ENCODE measurements around the gene CENPL.
"Not testable (repeated sequence)": the region's sequence is repeated elsewhere in the genome, so short reads cannot be mapped to it uniquely, and the experiment has no call there.

CENPL gene

DNA sequence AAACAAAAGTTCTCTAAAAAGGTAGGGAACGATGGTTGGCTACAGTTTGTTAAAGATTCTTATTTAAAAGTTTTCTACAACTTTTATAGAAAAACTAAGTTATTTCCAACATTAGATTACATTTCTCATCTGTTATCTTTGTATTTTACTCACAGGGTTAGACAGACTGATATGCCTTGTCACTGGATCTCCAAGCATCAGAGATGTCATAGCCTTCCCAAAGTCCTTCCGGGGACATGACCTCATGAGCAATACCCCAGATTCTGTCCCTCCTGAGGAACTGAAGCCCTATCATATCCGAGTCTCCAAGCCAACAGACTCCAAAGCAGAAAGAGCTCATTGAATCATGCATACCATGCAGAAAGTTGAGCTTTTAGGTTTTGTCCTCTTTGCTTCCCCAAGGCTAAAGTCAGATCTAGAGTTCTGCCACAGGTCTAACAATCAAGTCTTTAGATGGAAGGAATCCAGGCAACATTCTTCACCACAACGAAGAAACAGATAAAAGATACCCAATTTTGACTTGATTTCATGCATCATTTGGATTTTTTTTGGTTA lies 32.8 kb upstream of the CENPL start:
- DNase-seq (ENCODE audit: low spot score) = peak; percentile 25

DNA sequence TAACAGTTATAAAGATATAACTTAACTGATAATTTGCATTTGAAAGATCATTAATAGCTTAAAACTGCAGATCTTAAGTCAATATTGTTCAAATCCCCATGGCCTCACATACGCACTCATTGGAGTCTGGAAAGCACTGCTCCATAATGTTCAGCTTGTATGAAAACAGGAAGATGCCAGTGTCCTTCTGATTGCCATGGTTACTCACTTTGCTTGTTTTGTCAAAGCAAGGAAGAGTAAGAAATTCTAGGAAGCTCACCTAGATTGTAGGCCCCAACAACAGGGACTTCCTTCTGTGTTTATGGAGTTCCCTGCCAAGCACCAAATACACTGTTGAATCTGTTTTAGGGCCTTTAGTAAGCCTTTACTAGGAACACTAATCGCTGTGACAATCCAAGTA lies 32.2 kb upstream of the CENPL start:
- no peak for DNase-seq (ENCODE audit: low spot score)

DNA sequence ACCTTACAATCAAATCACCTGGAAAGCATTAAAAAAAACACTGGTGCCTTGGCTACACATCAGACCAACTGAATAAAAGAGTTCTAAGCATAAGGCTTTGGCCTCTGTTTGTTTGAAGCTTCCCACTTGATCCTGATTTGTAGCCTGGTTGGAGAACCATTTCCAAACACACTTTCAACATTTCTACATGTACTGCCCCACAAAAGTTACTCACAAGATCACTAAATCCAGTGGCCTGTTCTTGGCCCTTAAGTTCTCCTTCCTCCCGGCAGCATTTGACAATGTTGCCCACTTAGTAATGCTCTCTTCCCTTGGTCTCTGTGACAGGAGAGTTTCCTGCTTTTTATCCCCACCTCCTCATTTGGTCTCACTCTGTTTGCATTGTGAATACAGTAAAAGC lies 31.3 kb upstream of the CENPL start:
- no peak for DNase-seq (ENCODE audit: low spot score)

DNA sequence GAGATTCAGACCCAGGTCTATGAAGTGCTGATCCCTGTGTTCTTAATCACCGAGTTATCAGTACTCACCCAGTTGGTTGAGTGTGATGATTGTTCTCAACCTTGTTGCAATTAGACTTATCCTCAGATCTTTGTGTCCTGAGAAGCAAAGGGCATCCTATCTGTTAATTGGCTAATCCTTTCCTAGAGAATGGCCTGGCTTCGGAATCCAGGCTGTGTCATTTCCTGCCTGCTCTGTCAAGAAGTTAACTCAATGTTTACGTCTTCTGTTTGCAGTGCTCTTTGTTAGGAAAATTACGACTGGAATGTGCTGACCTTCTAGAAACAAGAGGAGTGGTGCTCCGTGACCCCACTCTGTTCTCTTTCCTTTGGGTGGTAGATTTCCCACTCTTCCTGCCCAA lies 28.4 kb upstream of the CENPL start:
- DNase-seq (ENCODE audit: low spot score) = no peak

DNA sequence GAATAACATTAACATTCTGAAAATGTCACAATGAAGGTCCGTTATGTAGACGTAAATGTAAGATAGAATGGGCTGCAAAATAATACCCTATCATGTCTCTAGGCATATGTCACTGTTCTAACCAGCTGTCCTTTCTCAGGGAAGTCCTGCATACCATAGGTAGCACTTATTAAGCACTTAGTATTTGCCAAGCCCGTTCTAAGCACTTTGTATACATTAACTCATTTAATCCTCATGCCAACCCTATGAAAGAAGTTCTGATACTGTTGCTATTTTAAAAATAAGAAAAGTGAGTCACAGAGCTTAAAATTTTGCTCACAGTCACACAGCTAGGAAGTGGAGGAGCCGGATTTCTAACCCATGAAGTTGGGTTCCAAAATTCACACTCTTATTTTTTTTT lies 27.4 kb upstream of the CENPL start:
- no peak for DNase-seq (ENCODE audit: low spot score)

DNA sequence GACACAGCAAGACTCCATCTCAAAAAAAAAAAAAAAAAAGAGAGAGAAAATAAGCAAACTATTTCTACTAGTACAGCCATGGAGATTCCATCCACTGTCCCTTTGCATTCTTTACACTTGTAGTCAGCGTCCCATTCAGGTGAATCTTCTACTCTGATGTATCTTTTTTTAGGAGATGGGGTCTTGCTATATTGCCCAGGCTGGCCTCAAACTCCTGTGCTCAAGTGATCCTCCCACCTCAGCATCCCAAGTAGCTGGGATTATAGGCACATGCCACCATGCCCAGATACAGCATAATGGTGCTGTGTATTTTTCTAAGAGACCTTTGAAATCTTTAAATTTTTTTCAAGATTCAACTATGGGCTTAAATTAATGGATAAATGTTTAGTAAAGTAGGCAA lies 8.1 kb upstream of the CENPL start:
- no peak for DNase-seq (ENCODE audit: low spot score)

DNA sequence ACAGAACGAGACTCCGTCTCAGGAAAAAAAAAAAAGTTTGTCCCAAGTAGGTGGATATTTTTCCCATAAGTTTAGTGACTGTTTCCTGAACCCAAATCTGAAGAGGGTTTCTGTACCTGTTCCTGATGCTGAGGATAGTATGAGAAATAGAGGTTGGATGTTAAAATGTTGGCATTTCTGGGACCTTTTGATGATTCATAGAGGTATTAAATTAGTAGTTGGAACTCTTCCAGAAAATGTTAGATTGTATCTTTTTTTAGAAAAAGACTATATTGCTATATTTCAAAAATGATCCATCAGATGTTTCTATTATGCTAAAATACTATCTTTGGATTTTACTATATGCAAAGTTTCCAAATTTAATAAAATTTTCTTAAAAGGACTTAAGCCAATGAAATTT lies 2.9 kb upstream of the CENPL start:
- DNase-seq (ENCODE audit: low spot score) = no peak

DNA sequence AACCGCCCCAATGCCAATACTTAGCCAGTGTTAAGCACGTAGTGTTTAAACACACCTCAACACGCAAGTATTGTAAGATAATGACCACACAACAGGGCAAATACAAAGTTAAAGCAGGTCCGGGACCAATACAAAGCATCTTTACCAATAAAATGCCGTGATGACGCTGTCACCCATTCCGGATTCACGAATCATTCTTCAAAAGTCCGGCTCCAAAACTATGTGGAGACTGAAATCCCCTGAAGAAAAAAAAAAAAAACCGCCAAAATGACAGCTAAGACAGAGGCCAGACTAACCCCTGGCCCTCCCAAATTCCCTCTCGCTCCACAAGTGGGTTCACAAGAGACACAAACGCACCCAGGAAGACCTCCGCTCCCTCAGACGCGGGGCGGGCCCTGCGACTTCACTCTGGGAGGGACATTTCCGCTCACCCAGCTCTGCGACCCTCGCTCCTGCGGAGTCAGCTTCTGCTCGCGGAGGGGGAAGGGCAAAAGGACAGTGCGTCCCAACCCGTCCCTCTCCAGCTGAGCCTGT lies 835 bp downstream of the CENPL start:
- DNase-seq (ENCODE audit: low spot score) = no peak

DNA sequence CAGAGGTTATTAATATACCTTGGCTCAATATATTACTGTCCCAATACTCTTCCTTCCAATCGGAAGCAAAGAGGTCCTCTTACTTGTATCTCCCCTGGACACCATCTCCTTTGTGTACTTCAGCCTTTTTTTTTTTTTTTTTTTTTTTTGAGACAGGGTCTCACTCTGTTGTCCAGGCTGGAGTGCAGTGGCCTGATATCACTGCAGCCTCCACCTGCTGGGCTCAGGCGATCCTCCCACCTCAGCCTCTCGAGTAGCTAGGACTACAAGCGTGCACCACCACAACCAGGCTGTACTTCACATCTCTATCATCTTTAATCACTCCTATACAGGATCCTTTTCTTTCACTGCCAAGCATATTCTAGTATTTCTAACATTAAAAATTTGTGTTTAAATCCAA lies 3.0 kb downstream of the CENPL start:
- no peak for DNase-seq (ENCODE audit: low spot score)

DNA sequence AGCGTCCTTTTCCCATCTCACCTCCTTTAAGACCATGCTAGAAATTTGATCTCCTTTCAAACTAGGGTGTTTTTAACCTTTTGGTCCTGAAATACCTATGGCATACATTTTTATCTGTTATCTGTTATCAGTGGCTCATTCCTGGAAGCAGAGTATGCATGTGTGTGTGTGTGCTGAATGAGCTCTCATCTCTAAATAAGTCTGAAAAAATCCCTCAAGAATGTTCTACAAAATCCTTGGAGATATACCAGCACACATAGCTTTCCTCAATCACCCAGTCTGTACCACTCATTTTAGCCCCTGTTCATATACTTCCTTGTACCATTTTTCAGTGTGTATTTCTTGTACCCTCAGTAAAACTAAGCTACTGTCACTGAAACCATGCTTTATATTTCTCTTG lies 6.2 kb downstream of the CENPL start:
- no peak for DNase-seq (ENCODE audit: low spot score)

DNA sequence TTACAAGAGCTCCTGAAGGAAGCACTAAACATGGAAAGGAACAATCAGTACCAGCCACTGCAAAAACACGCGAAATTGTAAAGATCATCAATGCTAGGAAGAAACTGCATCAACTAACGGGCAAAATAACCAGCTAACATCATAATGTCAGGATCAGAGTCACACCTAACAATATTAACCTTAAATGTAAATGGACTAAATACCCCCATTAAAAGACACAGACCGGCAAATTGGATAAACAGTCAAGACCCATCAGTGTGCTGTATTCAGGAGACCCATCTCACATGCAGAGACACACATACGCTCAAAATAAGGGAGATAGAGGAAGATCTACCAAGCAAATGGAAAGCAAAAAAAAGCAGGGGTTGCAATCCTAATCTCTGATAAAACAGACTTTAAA lies 11.0 kb downstream of the CENPL start:
- not testable (repeated sequence) for DNase-seq (ENCODE audit: low spot score)

DNA sequence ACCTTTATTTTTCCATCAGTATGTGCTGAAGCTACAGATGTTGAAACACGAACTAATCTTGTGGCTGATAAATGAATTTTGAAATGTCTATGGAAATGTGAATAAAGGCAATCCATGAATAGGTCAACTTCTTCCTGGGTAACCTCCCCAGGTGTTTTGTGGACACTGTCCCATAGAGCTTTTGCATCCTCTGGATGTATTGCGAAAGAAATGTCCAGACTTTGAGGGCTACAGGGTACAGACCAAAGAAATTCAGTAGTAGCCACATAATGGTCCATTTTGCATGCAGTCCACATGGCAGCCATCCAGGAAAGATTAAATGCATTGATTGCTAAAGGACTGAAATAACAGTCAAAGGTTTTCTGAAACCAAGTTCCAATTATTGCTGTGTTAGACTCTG lies 21.7 kb downstream of the CENPL start:
- no peak for DNase-seq (ENCODE audit: low spot score)

DNA sequence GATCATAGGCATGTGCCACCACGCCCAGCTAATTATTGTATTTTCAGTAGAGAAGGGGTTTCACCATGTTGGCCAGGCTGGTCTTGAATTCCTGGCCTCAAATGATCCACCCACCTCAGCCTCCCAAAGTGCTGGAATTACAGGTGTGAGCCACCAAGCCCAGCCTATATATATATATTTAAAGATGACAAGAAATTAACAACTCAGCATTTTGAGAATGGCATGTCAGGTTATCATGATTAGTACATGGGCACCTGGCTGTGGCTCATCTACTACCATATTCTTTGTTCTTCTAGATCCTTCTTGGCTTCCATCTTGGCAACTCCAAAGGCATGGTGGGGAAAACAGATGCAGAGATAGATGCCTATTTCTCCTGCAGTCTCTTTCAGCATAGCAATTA lies 24.7 kb downstream of the CENPL start:
- not testable (repeated sequence) for DNase-seq (ENCODE audit: low spot score)

DNA sequence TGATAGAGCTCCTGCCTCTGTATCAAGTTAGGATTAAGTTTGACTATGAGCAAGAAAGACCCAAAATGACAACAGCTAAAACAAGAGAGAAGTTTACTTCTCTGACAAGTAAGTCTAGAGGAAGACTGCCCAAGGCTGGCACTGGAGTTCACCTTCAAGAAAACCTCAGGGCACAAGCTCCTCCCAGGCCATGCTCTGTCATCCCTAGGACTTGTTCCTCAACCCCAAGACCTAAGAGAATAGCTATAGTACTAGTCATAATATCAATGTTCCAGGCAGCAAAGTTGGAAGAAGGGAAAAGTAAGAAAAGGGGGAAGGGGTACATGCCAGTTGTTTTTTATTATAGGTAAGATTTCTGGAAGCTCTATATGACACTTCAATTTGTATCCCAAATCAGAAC lies 26.6 kb downstream of the CENPL start:
- no peak for DNase-seq (ENCODE audit: low spot score)

DNA sequence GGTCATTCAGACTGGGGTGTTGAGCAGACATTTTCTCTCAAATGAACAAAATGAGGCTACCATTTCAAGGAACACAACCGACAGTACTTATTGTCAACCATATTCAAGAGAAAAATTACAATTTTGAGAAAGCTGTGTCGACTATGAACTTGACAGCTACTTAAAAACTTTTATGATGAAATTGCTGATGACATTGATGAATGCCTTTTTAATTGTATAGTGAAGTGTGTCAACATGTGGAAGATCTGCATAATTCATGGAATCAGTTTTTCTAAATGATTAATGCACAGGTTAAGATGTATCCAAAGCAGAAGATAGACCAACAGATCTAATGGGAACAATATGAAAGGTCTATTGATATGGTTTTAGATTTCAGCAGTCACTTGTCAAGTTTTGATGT lies 34.8 kb downstream of the CENPL start:
- no peak for DNase-seq (ENCODE audit: low spot score)

DNA sequence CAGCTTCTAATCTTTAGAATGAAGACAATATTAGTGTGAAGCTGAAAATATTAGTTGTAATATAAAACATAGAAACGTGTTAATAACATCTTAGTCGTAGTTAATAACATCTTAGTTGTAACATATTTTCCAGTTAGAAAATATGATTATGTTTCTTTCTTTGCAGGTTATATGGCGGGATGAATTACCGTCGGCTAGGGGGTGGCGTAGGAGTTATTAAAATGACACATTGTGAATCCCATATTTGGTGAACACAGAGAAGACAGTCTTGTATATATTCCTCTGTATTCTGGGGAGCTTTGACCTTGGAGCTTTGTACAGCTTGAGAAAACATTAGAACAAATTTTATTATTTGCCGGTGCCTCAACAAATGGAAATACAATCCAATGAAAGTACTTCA lies 39.7 kb downstream of the CENPL start:
- DNase-seq (ENCODE audit: low spot score) = no peak

DNA sequence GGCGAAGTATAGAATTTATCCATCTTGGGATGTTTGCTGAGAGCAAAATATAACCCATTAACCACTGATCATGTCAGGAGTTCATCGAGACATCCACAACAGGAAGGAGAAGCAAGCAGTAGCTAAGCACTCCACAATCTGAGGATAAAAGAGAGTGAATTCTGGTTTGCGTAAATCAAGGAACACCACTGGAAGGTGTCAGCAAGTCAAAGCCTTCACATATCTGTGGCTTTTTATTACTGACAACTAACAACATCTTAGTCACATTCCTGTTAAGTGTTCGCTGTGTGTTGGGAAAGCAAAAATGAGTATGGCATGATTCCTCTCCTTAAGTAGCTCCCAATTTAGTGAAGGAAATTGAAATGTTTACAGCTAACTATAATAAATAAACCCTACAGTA lies 44.7 kb downstream of the CENPL start:
- no peak for DNase-seq (ENCODE audit: low spot score)

DNA sequence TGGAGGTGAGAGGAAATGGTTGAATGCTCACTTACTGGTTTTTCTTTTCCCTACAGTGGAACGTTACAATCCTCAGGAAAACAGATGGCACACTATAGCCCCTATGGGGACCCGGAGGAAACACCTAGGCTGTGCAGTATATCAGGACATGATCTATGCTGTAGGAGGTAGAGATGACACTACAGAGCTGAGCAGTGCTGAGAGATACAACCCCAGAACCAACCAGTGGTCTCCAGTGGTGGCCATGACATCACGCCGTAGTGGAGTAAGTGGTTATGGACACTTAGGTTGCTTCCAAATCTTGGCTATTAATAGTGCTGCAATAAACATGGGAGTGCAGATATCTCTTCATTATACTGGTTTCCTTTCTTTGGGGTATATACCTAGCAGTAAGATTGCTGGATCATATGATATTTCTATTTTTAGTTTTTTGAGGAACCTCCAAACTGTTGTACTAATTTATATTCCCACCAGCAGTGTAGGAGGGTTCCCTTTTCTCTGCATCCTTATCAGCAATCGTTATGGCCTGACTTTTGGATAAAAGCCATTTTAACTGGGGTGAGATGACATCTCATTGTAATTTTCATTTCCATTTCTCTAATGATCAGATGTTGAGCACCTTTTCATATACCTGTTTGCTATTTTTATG lies 49.0 kb downstream of the CENPL start:
- no peak for DNase-seq (ENCODE audit: low spot score)

DNA sequence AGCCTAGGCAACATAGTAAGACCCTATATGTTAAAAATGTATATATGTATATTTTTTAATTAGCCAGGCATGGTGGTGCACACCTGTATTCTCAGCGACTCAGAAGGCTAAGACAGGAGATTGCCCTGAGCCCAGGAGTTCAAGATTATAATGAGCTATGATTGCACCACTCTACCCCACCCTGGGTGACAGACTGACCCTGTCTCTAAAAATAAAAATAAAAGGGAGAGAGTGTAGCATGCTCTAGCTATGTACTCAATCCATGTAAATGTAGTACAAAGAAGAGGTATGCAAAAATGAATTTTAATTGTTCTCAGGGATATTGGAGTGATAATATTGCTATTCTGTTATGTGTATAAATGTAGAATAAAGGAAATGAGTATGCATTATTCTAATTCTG lies 53.1 kb downstream of the CENPL start:
- no peak for DNase-seq (ENCODE audit: low spot score)

DNA sequence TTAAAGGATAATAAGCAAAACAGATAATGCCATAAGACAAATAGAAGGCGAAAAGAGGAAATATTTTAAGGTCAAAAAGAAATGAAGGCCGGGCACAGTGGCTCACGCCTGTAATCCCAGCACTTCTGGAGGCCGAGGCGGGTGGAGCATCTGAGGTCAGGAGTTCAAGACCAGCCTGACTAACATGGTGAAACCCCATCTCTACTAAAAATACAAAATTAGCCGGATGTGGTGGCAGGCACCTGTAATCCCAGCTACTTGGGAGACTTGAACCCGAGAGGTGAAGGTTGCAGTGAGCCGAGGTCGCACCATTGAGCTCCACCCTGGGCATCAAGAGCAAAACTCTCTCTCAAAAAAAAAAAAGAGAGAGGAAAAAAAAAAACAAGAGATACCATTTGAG lies 54.4 kb downstream of the CENPL start:
- not testable (repeated sequence) for DNase-seq (ENCODE audit: low spot score)

DNA sequence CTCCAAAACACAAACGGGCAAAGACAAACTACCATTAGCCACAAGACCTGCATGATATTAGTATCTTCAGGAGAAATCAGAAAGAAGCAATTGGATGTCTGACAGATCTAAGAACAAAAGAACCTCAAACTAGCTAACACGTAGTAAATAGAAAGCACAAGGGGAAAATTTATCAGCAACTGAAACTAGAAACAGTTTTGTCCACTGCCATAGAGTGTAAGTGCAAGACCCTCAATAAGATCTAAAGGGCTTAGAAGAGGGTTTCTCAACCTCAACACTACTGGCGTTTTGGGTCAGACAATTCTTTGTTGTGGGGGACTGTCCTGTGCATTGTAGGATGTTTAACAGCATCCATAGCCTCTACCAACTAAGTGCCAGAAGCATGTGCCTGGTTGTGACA lies 55.9 kb downstream of the CENPL start:
- DNase-seq (ENCODE audit: low spot score) = no peak

DNA sequence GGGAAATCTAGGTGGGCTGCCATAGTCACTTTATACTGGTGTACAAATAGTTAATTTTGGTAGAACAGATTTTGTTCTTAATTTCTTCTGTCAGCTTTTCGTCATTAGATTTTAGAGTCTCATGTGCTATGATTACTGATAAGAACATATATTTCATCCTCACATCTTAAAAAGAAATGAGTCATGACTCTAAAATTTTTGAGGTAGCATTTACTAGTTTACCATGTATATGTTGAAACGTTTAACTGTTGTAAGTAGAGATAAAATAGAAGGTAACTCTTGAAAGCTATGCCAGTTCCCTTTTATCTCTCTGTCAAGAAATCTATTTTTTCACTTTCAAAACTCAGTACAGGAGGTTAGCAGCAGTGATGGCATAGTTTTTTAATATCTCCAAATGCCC lies 56.5 kb downstream of the CENPL start:
- DNase-seq (ENCODE audit: low spot score) = no peak

DNA sequence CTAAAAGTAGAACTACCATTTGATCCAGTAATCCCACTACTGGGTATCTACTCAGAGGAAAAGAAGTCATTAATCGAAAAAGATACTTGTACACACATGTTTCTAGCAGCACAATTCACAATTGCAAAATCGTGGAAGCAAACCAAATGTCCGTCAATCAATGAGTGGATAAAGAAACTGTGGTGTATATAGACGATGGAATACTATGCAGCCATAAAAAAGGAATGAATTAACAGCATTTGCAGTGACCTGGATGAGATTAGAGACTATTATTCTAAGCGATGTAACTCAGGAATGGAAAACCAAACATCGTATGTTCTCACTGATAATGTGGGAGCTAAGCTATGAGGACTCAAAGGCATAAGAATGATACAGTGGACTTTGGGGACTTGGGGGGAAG lies 60.4 kb downstream of the CENPL start:
- not testable (repeated sequence) for DNase-seq (ENCODE audit: low spot score)

DNA sequence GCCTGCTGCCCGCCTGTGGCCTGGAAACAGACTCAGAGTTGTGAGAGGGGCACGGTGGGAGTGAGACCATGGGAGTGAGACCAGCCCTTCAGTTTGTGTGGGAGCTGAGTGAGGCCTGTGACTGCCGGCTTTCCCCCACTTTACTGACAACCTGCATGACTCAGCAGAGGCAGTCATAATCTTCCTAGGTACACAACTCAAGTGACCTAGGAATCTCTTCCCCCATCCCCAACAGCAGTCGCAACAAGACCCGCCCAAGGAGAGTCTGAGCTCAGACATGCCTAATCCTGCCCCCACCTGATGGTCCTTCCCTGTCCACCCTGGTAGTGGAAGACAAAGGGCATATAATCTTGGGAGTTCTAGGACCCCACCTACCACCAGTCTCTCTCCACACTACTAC lies 65.7 kb downstream of the CENPL start:
- no peak for DNase-seq (ENCODE audit: low spot score)

All from cerebellar cortex (tissue), 1 donor.